Hepatocyte (in vitro differentiated cells): ENCODE results near the gene TENM4.

Experiments used
- CTCF ChIP-seq: fragments of 200-600 bp; sonication (generic); IDR thresholded peaks from 2 replicates; pipeline ENCODE4 v1.5.1; 2016; ENCODE audit warnings: antibody characterized with exemption, mild to moderate bottlenecking; ENCODE audit not compliant: poor library complexity
- EZH2 ChIP-seq: fragments of 200-600 bp; sonication (generic); IDR thresholded peaks from 2 replicates; pipeline ENCODE4 v1.6.1; 2016; ENCODE audit warnings: antibody characterized with exemption, mild to moderate bottlenecking, borderline replicate concordance

- TF ChIP-seq CTCF (no peak), EZH2 (no peak)
These were observed 6.4 kb upstream of the TENM4 start for GRCh38 chr11:79447038-79447786.
